ENCODE results near the gene FARSA.

The FARSA gene

GRCh38 chr19:12872941-12873890 is 60.3 kb downstream of the FARSA start:
- in situ Hi-C loops (cut with MboI; ENCODE audit: low pct_unique_long_range_greater_than_20kb, low sequenced_read_pairs, unreplicated experiment): no loop called here
- DNase-seq (ENCODE audit: low spot score): peak; percentile 64
- no peak for TF ChIP-seq CTCF (IDR thresholded peaks at IDR 0.05; ENCODE audit: extremely low read depth, insufficient read depth, missing control alignments)
